Stimulated activated CD4-positive, alpha-beta T cell treated with anti-CD3 and anti-CD28 coated beads, Interleukin-4, amount 100 ng/mL, for 48 hours (primary cell): ENCODE data around the gene LGALS12.

ENCODE experiments used
- DNase-seq, 2 donors: peaks; one replicate each; pipeline ENCODE4 v3.0.0-alpha.2; 2020; ENCODE audit warnings: low read depth in 2 of 2

The LGALS12 gene

DNA sequence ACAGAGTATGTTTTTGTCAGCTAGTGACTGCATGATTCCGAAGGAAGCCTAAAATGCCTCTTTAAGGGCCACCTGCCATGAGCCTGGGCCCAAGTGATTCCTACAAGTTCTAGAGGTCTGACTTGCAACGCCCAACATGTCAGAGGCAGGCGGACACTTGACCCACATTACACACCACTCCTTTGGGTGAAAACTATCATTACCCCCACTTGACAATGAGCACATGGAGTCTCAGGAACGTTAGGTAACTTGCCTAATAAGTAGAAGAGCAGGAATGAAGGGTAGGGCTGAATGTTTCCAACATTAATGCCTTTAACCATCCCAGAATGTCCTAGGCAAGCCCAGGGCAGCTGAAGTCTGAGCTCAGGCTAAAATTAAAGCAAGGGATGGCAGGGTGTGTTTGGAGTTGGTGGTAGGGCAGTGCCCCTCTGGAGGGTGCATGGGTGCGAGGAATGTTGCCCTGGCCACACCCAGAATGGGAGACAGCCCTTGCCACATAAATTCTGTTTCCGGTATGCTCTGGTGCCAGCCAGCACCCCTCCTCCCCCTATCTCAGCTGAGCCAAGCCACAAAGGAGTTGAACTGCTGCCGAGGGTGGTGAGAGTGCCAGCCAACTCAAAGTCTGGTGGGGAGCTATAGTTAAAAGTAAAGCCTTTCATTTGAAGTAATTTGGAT lies 54.8 kb downstream of the LGALS12 start:
- no peak for DNase-seq

DNA sequence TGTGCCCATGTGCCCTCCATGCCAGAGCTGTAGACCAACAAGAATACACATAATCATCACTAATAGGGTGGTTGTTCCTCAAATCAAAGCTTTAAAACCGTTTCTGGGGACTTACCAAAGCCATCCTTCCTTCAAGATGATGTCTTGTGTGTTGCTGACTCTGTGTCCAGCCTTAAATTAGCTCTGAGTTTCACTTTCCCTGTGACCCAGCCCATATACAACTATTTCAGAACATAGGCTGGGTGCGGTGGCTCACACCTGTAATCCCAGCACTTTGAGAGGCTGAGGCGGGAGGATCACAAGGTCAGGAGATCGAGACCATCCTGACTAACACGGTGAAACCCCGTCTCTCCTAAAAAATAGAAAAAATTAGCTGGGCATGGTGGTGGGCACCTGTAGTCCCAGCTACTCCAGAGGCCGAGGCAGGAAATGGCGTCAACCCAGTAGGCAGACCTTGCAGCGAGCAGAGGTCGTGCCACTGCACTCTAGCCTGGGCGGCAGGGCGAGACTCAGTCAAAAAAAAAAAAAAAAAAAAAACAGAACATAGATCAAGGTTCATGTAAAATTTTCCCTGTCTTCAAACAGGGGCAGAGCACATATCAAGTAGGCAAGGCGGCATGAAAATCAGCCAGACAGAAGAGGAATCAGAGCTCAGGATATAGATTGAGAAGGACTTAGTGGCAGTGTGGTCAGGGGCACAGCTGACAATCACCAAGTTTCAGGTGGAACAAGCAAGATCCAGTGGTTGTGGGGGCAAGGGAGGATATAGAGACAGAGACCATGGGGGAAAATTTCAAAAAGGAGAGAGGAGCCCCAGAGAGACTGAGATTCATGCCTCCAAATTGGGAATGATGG lies 57.5 kb downstream of the LGALS12 start, which contains the start of gene PLAAT2:
Gene PLAAT2 (minus strand): TSS at position 179 of the 855 bp plus-strand sequence. CDS start 55 bp downstream, at position 124.
- no peak for DNase-seq

DNA sequence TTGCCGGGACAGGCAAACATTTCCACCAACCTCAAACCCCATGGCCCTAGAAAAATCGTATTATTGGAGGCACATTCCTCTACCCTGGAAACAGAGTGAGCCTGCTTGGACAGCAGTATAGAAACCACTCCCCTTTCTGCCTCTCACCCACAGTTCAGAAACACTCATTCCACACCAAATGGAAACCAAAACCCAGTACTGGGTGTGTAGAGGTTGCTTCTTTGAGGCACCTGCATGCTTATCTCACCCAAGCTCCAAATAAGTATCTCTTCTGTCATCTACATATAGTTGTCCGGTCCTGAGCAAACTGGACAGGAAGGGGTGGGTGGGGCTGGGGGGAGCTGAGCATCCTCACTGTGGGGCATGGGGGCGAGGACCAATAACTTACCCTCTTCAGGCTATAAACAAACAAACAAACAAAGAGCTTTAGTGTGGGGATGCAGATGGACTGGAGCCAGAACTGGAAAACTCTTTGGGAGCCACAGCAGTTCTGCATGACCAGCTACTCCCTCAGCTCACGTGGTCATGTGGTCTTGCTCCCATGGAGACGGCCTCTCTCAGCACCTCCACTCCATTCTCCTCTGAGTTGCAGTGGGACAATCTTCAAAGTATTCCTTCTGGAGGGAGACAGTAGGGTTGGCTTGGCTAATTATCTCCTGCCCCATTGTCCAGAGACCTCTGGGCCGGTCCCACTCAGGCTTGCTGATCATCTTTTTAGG lies 58.3 kb downstream of the LGALS12 start:
- DNase-seq, result peak in 1 of 2 donors; percentile 14

GRCh38 chr11:63564784-63565350 lies 59.0 kb downstream of the LGALS12 start:
- no peak for DNase-seq
